AG10803 (cell line): ENCODE data around the gene KIF14.

Experiments used
- DNase-seq: peaks from one replicate; pipeline ENCODE4 v3.0.0; 2010; ENCODE audit warnings: low read depth
- H3K4me3 ChIP-seq: 2 replicates; pipeline ENCODE4 v1.5.1; 2011; ENCODE audit warnings: mild to moderate bottlenecking, low read length, control low read depth
- CTCF ChIP-seq: conservative IDR thresholded peaks from 2 replicates; pipeline ENCODE4 v1.5.1; 2011; ENCODE audit warnings: mild to moderate bottlenecking, low read length, control low read depth, inconsistent platforms

The KIF14 gene

GRCh38 chr1:200644021-200644420, 23.5 kb upstream of the KIF14 start:
- H3K4me3 ChIP-seq = no peak overlapping the region
- TF ChIP-seq CTCF = no peak
- DNase-seq = no peak

- no peak for TF ChIP-seq CTCF
- H3K4me3 ChIP-seq = no peak overlapping the region
- no peak for DNase-seq
Observed at GRCh38 chr1:200642481-200642880, 21.9 kb upstream of the KIF14 start.

- TF ChIP-seq CTCF = no peak
- no peak overlapping the region for H3K4me3 ChIP-seq
- peak; percentile 23 for DNase-seq
Observed at GRCh38 chr1:200640963-200641401, 20.4 kb upstream of the KIF14 start.

- H3K4me3 ChIP-seq = no peak overlapping the region
- TF ChIP-seq CTCF = no peak
- DNase-seq = no peak
Observed at GRCh38 chr1:200640373-200640962, 19.9 kb upstream of the KIF14 start.

GRCh38 chr1:200638073-200638472, 17.5 kb upstream of the KIF14 start:
- no peak overlapping the region for H3K4me3 ChIP-seq
- no peak for TF ChIP-seq CTCF
- DNase-seq = no peak

- no peak for TF ChIP-seq CTCF
- H3K4me3 ChIP-seq = no peak overlapping the region
- DNase-seq = no peak
Observed at GRCh38 chr1:200636681-200637080, 16.1 kb upstream of the KIF14 start.

- DNase-seq = no peak
- no peak for TF ChIP-seq CTCF
Observed at GRCh38 chr1:200634261-200635122, 13.9 kb upstream of the KIF14 start.

More at GRCh38 chr1:200634261-200635122, 13.9 kb upstream of the KIF14 start:
- no peak overlapping the region for H3K4me3 ChIP-seq
